ENCODE results near the gene MMP14. TPM values are rescaled to one million over a fixed set of nuclear protein-coding genes. Genes with fewer than 3 reads are reported as not detected.
A peak's percentile ranks its signal among the peaks of the same experiment; 100 is the strongest.

The MMP14 gene
- total RNA-seq, 1 donor from 2014 or later = 490 TPM

- H3K36me3 Mint-ChIP-seq (ENCODE audit: unreplicated experiment) = no peaks in the 10 kb centered on the region
- peaks cover 5% of the 10 kb centered on the region for H3K27me3 Mint-ChIP-seq (ENCODE audit: unreplicated experiment)
- H3K27ac Mint-ChIP-seq (ENCODE audit: unreplicated experiment) = no peak overlapping the region
- TF ChIP-seq CTCF (IDR thresholded peaks at IDR 0.05) = peak; percentile 17
- no peak for DNase-seq (ENCODE audit: extremely low spot score, unreplicated experiment)
- no peak overlapping the region for H3K4me3 Mint-ChIP-seq (ENCODE audit: unreplicated experiment)
- H3K9me3 Mint-ChIP-seq (ENCODE audit: unreplicated experiment) = no peaks in the 10 kb centered on the region
- peaks cover 4% of the 10 kb centered on the region for H3K4me1 Mint-ChIP-seq (ENCODE audit: unreplicated experiment)
These were observed 29.3 kb downstream of the MMP14 start for GRCh38 chr14:22865424-22866405.

- Mint-ChIP-seq H3K27me3 (ENCODE audit: unreplicated experiment) (peaks cover 5% of the 10 kb centered on the region), H3K36me3 (ENCODE audit: unreplicated experiment) (no peaks in the 10 kb centered on the region), H3K9me3 (ENCODE audit: unreplicated experiment) (no peaks in the 10 kb centered on the region), H3K4me3 (ENCODE audit: unreplicated experiment) (no peak overlapping the region), H3K27ac (ENCODE audit: unreplicated experiment) (no peak overlapping the region), H3K4me1 (ENCODE audit: unreplicated experiment) (peaks cover 9% of the 10 kb centered on the region)
- DNase-seq (ENCODE audit: extremely low spot score, unreplicated experiment) = no peak
- no peak for TF ChIP-seq CTCF (IDR thresholded peaks at IDR 0.05)
These were observed 30.5 kb downstream of the MMP14 start for GRCh38 chr14:22866874-22867273.

- Mint-ChIP-seq H3K27ac (ENCODE audit: unreplicated experiment) (peak overlapping the region; percentile 98), H3K4me3 (ENCODE audit: unreplicated experiment) (peak overlapping the region; percentile 82), H3K9me3 (ENCODE audit: unreplicated experiment) (no peaks in the 10 kb centered on the region), H3K4me1 (ENCODE audit: unreplicated experiment) (peaks cover 17% of the 10 kb centered on the region), H3K36me3 (ENCODE audit: unreplicated experiment) (peaks cover 5% of the 10 kb centered on the region), H3K27me3 (ENCODE audit: unreplicated experiment) (no peaks in the 10 kb centered on the region)
- no peak for DNase-seq (ENCODE audit: extremely low spot score, unreplicated experiment)
- no peak for TF ChIP-seq CTCF (IDR thresholded peaks at IDR 0.05)
These were observed 34.4 kb downstream of the MMP14 start for GRCh38 chr14:22870811-22871223.

- Mint-ChIP-seq H3K9me3 (ENCODE audit: unreplicated experiment) (no peaks in the 10 kb centered on the region), H3K36me3 (ENCODE audit: unreplicated experiment) (peaks cover 11% of the 10 kb centered on the region), H3K4me1 (ENCODE audit: unreplicated experiment) (peaks cover 17% of the 10 kb centered on the region), H3K27me3 (ENCODE audit: unreplicated experiment) (no peaks in the 10 kb centered on the region), H3K4me3 (ENCODE audit: unreplicated experiment) (peak within 1 kb of the TSS; percentile 82), H3K27ac (ENCODE audit: unreplicated experiment) (peak within 1 kb of the TSS; percentile 98)
- no peak for TF ChIP-seq CTCF (IDR thresholded peaks at IDR 0.05)
- peak; percentile 93 for DNase-seq (ENCODE audit: extremely low spot score, unreplicated experiment)
These were observed 35.0 kb downstream of the MMP14 start, which contains the start of gene LRP10 for GRCh38 chr14:22871224-22872032. TSS of gene LRP10 (plus strand) at chr14:22871740. CDS start at chr14:22872304, 564 bp downstream.
